CD14-positive monocyte (primary cell): ENCODE results near the gene RAPGEF6. TPM values are rescaled to one million over a fixed set of nuclear protein-coding genes. Genes with fewer than 3 reads are reported as not detected.

Experiments
- DNase-seq, 3 donors: peaks; one replicate each; pipeline ENCODE4 v3.0.0-alpha.2; 2011 to 2022
- H2AFZ ChIP-seq: 2 replicates; pipeline ENCODE4 v1.6.0; 2012; ENCODE audit warnings: mild to moderate bottlenecking, low read depth, low read length, inconsistent platforms; ENCODE audit not compliant: insufficient read depth, poor library complexity, severe bottlenecking
- H3K27ac ChIP-seq, 2 donors: 1 replicate in 1 of 2; 2 replicates in 1 of 2; pipeline ENCODE4 v1.5.1; 2012 to 2013; ENCODE audit warnings: low read length in 2 of 2, control low read depth in 1 of 2, inconsistent platforms in 1 of 2, low read depth in 1 of 2, mild to moderate bottlenecking in 1 of 2
- H3K27me3 ChIP-seq, 2 donors: one replicate each; pipeline versions ENCODE4 v1.6.0 to v1.6.1; 2011 to 2013; ENCODE audit warnings: low read length in 2 of 2; ENCODE audit not compliant: control insufficient read depth in 2 of 2, insufficient read depth in 2 of 2
- H3K36me3 ChIP-seq, 2 donors: replicated peaks in 1 of 2; 1 replicate in 1 of 2; 2 replicates in 1 of 2; pipeline versions ENCODE4 v1.5.1 to v1.6.1; 2012 to 2013; ENCODE audit warnings: low read length in 2 of 2, control low read depth in 1 of 2, inconsistent platforms in 1 of 2, mild to moderate bottlenecking in 1 of 2; ENCODE audit not compliant: insufficient read depth in 2 of 2, control insufficient read depth in 1 of 2
- H3K4me1 ChIP-seq, 2 donors: 1 replicate in 1 of 2; 2 replicates in 1 of 2; pipeline versions ENCODE4 v1.5.1 to v1.6.1; 2012 to 2013; ENCODE audit warnings: low read length in 2 of 2, control low read depth in 1 of 2, inconsistent platforms in 1 of 2, mild to moderate bottlenecking in 1 of 2, moderate library complexity in 1 of 2; ENCODE audit not compliant: insufficient read depth in 2 of 2, control insufficient read depth in 1 of 2
- H3K4me2 ChIP-seq: replicated peaks from 2 replicates; pipeline ENCODE3; 2012; ENCODE audit warnings: low read length, moderate library complexity, mild to moderate bottlenecking; ENCODE audit not compliant: poor library complexity, severe bottlenecking; ENCODE audit errors: extremely low read depth
- H3K4me3 ChIP-seq, 3 experiments: fragments of 200-600 bp in 1 of 3; sonication (generic) in 1 of 3; replicated peaks in 1 of 3; 1 replicate in 2 of 3; 2 replicates in 1 of 3; pipeline ENCODE4 v1.5.1; 2011 to 2013; ENCODE audit warnings: low read length in 3 of 3, mild to moderate bottlenecking in 3 of 3, control low read depth in 2 of 3, low read depth in 2 of 3, inconsistent platforms in 1 of 3, moderate library complexity in 1 of 3
- H3K79me2 ChIP-seq: 2 replicates; pipeline ENCODE4 v1.6.0; 2012; ENCODE audit warnings: mild to moderate bottlenecking, control low read depth, inconsistent platforms, low read length, moderate library complexity; ENCODE audit not compliant: insufficient read depth
- H3K9ac ChIP-seq: 2 replicates; pipeline ENCODE4 v1.6.0; 2017; ENCODE audit warnings: low read length, mild to moderate bottlenecking; ENCODE audit not compliant: insufficient read depth, poor library complexity, severe bottlenecking
- H3K9me3 ChIP-seq, 2 donors: replicated peaks in 1 of 2; 1 replicate in 1 of 2; 2 replicates in 1 of 2; pipeline versions ENCODE4 v1.5.1 to v1.6.1; 2012 to 2013; ENCODE audit warnings: low read length in 2 of 2, control low read depth in 1 of 2; ENCODE audit not compliant: control insufficient read depth in 1 of 2, insufficient read depth in 1 of 2
- H4K20me1 ChIP-seq: 2 replicates; pipeline ENCODE4 v1.6.0; 2012; ENCODE audit warnings: mild to moderate bottlenecking, low read length, control low read depth, moderate library complexity; ENCODE audit not compliant: insufficient read depth
- H3K27ac Mint-ChIP-seq, 7 donors: one replicate each; pipeline ENCODE4 v1.8.0; 2020; ENCODE audit warnings: mild to moderate bottlenecking in 7 of 7, mixed read lengths in 7 of 7, moderate library complexity in 6 of 7, inconsistent platforms in 2 of 7
- H3K27me3 Mint-ChIP-seq, 3 donors: one replicate each; pipeline ENCODE4 v1.8.0; 2021 to 2022; ENCODE audit warnings: low read depth in 3 of 3, mild to moderate bottlenecking in 3 of 3, mixed read lengths in 3 of 3, moderate library complexity in 3 of 3, inconsistent platforms in 1 of 3
- H3K36me3 Mint-ChIP-seq, 2 donors: one replicate each; pipeline ENCODE4 v1.8.0; 2020; ENCODE audit warnings: mixed read lengths in 2 of 2, inconsistent platforms in 1 of 2, mild to moderate bottlenecking in 1 of 2
- H3K4me1 Mint-ChIP-seq: one replicate; pipeline ENCODE4 v1.8.0; 2020; ENCODE audit warnings: mild to moderate bottlenecking, mixed read lengths
- H3K4me3 Mint-ChIP-seq, 2 donors: one replicate each; pipeline ENCODE4 v1.8.0; 2020; ENCODE audit warnings: mild to moderate bottlenecking in 2 of 2, mixed read lengths in 2 of 2, moderate library complexity in 1 of 2
- H3K9me3 Mint-ChIP-seq, 7 donors: one replicate each; pipeline ENCODE4 v1.8.0; 2020 to 2022; ENCODE audit warnings: mixed read lengths in 7 of 7, mild to moderate bottlenecking in 6 of 7, moderate library complexity in 6 of 7, inconsistent platforms in 2 of 7
- WGBS: methylation state at CpG from one replicate; pipeline ENCODE4 v1.1.5; 2013; ENCODE audit warnings: missing lambda C conversion rate; ENCODE audit not compliant: insufficient coverage; 5-methylcytosine and 5-hydroxymethylcytosine counted together
- intact Hi-C, 2 donors: fragments of 100-400 bp; cut with micrococcal nuclease; formaldehyde crosslinking; loops; one replicate each; pipeline versions ENCODE4 v1.15.0 to v1.15.1; 2023
- polyA plus RNA-seq, 3 donors: library from polyadenylated mRNA; depleted of rRNA in 1 of 3; unstranded in 2 of 3; stranded (reverse) in 1 of 3; fragments of 300-500 nt in 2 of 3; fragments of >200 nt in 1 of 3; fragmentation: Illumina TruSeq in 2 of 3; gene quantifications; 1 replicate in 2 of 3; 2 replicates in 1 of 3; pipeline ENCODE4 v1.2.3, GENCODE V29; 2012 to 2021
- TF ChIP-seq, protein P1 (sequence below): fragments of 200-600 bp; IDR thresholded peaks from one replicate; pipeline ENCODE4 v1.8.0; 2022; ENCODE audit warnings: antibody characterized with exemption, mild to moderate bottlenecking

RAPGEF6 gene
- polyA plus RNA-seq, 3 donors, result 2.9 to 4.8 (median 4.8) TPM

- no peak overlapping the region for H2AFZ ChIP-seq
- no peak overlapping the region for H3K4me3 ChIP-seq
- no peak overlapping the region for H3K9ac ChIP-seq
- H3K79me2 ChIP-seq, result no peaks in the 10 kb centered on the region
- intact Hi-C loops, result no loop called here
- 94% methylated on average over 2 of the region's 3 CpGs for WGBS
- H3K27me3 Mint-ChIP-seq, result no peaks in the 10 kb centered on the region
- H3K4me3 Mint-ChIP-seq, result no peak overlapping the region
- DNase-seq, result peak in 2 of 3 donors; percentile 14 to 39
- peaks cover 9 to 40% of the 10 kb centered on the region in 2 donors for H3K36me3 ChIP-seq
- no peaks in the 10 kb centered on the region for H3K9me3 ChIP-seq
- H3K4me2 ChIP-seq, result no peak overlapping the region
- H3K27me3 ChIP-seq, result no peaks in the 10 kb centered on the region
- TF ChIP-seq, protein P1, sequence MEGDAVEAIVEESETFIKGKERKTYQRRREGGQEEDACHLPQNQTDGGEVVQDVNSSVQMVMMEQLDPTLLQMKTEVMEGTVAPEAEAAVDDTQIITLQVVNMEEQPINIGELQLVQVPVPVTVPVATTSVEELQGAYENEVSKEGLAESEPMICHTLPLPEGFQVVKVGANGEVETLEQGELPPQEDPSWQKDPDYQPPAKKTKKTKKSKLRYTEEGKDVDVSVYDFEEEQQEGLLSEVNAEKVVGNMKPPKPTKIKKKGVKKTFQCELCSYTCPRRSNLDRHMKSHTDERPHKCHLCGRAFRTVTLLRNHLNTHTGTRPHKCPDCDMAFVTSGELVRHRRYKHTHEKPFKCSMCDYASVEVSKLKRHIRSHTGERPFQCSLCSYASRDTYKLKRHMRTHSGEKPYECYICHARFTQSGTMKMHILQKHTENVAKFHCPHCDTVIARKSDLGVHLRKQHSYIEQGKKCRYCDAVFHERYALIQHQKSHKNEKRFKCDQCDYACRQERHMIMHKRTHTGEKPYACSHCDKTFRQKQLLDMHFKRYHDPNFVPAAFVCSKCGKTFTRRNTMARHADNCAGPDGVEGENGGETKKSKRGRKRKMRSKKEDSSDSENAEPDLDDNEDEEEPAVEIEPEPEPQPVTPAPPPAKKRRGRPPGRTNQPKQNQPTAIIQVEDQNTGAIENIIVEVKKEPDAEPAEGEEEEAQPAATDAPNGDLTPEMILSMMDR, result no peak
- peak overlapping the region in 2 of 7 donors; percentile 31 to 47 for H3K27ac Mint-ChIP-seq
- no peak overlapping the region for H3K27ac ChIP-seq
- peaks cover 19% of the 10 kb centered on the region for H3K4me1 Mint-ChIP-seq
- H3K4me1 ChIP-seq, result peaks cover 9 to 21% of the 10 kb centered on the region in 2 donors
- H4K20me1 ChIP-seq, result no peaks in the 10 kb centered on the region
- peaks cover 28 to 36% of the 10 kb centered on the region in 2 donors for H3K36me3 Mint-ChIP-seq
- peaks cover 0 to 3% (median 2%) of the 10 kb centered on the region in 7 donors for H3K9me3 Mint-ChIP-seq
These were observed 168.8 kb downstream of the RAPGEF6 start for GRCh38 chr5:131466171-131466766.

DNA sequence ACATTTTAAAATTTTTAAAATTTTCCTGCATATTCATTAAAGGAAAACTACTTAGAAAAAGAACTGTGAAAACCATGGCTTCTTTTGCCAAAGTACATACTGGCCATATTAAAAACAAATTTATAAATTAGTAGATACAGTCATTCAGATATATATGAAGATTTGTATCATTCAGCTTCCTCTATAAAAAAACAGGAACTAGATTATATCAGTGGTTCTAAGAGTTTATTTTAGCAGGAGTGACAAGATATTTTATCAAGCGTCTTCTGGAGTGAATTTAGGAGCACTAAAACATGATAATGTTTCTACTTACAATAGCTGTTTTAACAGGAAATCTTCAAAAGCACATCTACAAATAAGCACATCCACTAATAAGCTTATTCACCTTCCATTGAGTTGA lies 171.4 kb downstream of the RAPGEF6 start:
- peaks cover 37 to 43% of the 10 kb centered on the region in 2 donors for H3K36me3 Mint-ChIP-seq
- H3K27ac Mint-ChIP-seq, result peak overlapping the region in 6 of 7 donors; percentile 41 to 75 (median 58)
- no CpG with 5 or more reads among the region's 1 CpG for WGBS

More for the DNA sequence above, 171.4 kb downstream of the RAPGEF6 start:
- H3K4me1 ChIP-seq, result peaks cover 9 to 21% of the 10 kb centered on the region in 2 donors
- peak overlapping the region; percentile 15 for H3K4me2 ChIP-seq
- no peaks in the 10 kb centered on the region for H3K9me3 ChIP-seq
- H3K4me1 Mint-ChIP-seq, result peaks cover 19% of the 10 kb centered on the region
- peak overlapping the region in 1 of 2 donors; percentile 66 for H3K27ac ChIP-seq
- H3K9me3 Mint-ChIP-seq, result peaks cover 0 to 3% (median 2%) of the 10 kb centered on the region in 7 donors
- no peaks in the 10 kb centered on the region for H3K79me2 ChIP-seq
- TF ChIP-seq, protein P1, result no peak
- no peaks in the 10 kb centered on the region for H4K20me1 ChIP-seq
- H3K27me3 ChIP-seq, result no peaks in the 10 kb centered on the region
- H3K9ac ChIP-seq, result no peak overlapping the region
- no peak overlapping the region for H3K4me3 ChIP-seq
- H3K4me3 Mint-ChIP-seq, result no peak overlapping the region
- peaks cover 7 to 42% of the 10 kb centered on the region in 2 donors for H3K36me3 ChIP-seq
- DNase-seq, result peak in 1 of 3 donors; percentile 32
- intact Hi-C loops, result no loop called here
- peak overlapping the region; percentile 52 for H2AFZ ChIP-seq
- no peaks in the 10 kb centered on the region for H3K27me3 Mint-ChIP-seq
